CD4-positive, alpha-beta T cell (primary cell): ENCODE results near the gene PWWP2A. TPM values are rescaled to one million over a fixed set of nuclear protein-coding genes. Genes with fewer than 3 reads are reported as not detected.

Experiments used
- ATAC-seq: fragments of 200-7000 bp; cut with Tn5 transposase; one replicate; pipeline ENCODE4 v1.10.0; 2022; ENCODE audit warnings: mild to moderate bottlenecking; ENCODE audit not compliant: poor library complexity
- CTCF ChIA-PET: fragments of 350-600 bp; sonication (Branson Sonifier 250); formaldehyde crosslinking; loops from one replicate; lab custom pipeline; 2021; ENCODE audit warnings: antibody characterized with exemption, inconsistent platforms; lab: Charles Lee
- POLR2A ChIA-PET: fragments of 350-600 bp; sonication (Branson Sonifier 250); formaldehyde crosslinking; loops from one replicate; lab custom pipeline; 2021; ENCODE audit warnings: antibody characterized with exemption, inconsistent platforms; lab: Charles Lee
- DNase-seq, 14 experiments: peaks; one replicate each; pipeline ENCODE4 v3.0.0-alpha.2; 2013 to 2020; ENCODE audit warnings: mixed read lengths in 2 of 14
- H3K27ac ChIP-seq, 2 donors: one replicate each; pipeline versions ENCODE4 v1.5.1 to v1.7.0; 2013; ENCODE audit warnings: low read length in 2 of 2, low read depth in 1 of 2, mild to moderate bottlenecking in 1 of 2
- H3K27me3 ChIP-seq, 2 experiments: 1 replicate in 1 of 2; 2 replicates in 1 of 2; pipeline versions ENCODE4 v1.6.1 to v1.7.0; 2013; ENCODE audit warnings: low read length in 2 of 2, control low read depth in 1 of 2, mild to moderate bottlenecking in 1 of 2, moderate library complexity in 1 of 2; ENCODE audit not compliant: insufficient read depth in 2 of 2, control insufficient read depth in 1 of 2
- H3K36me3 ChIP-seq: one replicate; pipeline ENCODE4 v1.6.1; 2013; ENCODE audit warnings: low read length, control low read depth; ENCODE audit not compliant: insufficient read depth
- H3K4me1 ChIP-seq: one replicate; pipeline ENCODE4 v1.6.1; 2013; ENCODE audit warnings: low read length, control low read depth; ENCODE audit not compliant: insufficient read depth
- H3K4me3 ChIP-seq: one replicate; pipeline ENCODE4 v1.5.1; 2013; ENCODE audit warnings: mild to moderate bottlenecking, low read length, moderate library complexity
- H3K9me3 ChIP-seq, 2 experiments: 1 replicate in 1 of 2; 2 replicates in 1 of 2; pipeline versions ENCODE4 v1.6.1 to v1.7.0; 2013; ENCODE audit warnings: low read length in 2 of 2, mild to moderate bottlenecking in 2 of 2, control low read depth in 1 of 2, moderate library complexity in 1 of 2; ENCODE audit not compliant: control insufficient read depth in 1 of 2, insufficient read depth in 1 of 2
- H3K27ac Mint-ChIP-seq: one replicate; pipeline ENCODE4 v1.8.0; 2020; ENCODE audit warnings: mixed read lengths
- H3K27me3 Mint-ChIP-seq: one replicate; pipeline ENCODE4 v1.8.0; 2021; ENCODE audit warnings: mixed read lengths
- H3K36me3 Mint-ChIP-seq: one replicate; pipeline ENCODE4 v1.8.0; 2021; ENCODE audit warnings: low read depth, mixed read lengths
- H3K4me1 Mint-ChIP-seq: one replicate; pipeline ENCODE4 v1.8.0; 2021; ENCODE audit warnings: low read depth, mixed read lengths
- H3K4me3 Mint-ChIP-seq: one replicate; pipeline ENCODE4 v1.8.0; 2020; ENCODE audit warnings: mild to moderate bottlenecking, mixed read lengths
- H3K9me3 Mint-ChIP-seq: one replicate; pipeline ENCODE4 v1.8.0; 2020; ENCODE audit warnings: mixed read lengths
- CTCF ChIP-seq: fragments of 200-600 bp; IDR thresholded peaks from one replicate; pipeline ENCODE4 v1.8.0; 2022; ENCODE audit warnings: antibody characterized with exemption, mild to moderate bottlenecking
- intact Hi-C, 2 experiments: fragments of 100-400 bp; cut with DNase I in 1 of 2; cut with micrococcal nuclease in 1 of 2; formaldehyde crosslinking; loops; one replicate each; pipeline versions ENCODE4 v1.15.1 to v1.9.0; 2023 to 2025; cut with DNase I, micrococcal nuclease
- total RNA-seq, 174 experiments: library from RNA in 2 of 174; stranded (reverse) in 2 of 174; gene quantifications; one replicate each; pipeline ENCODE4 v1.2.3 and lab custom pipeline; 2021 to 2026

Gene PWWP2A
- total RNA-seq, 2 experiments from 2014 or later: 18.2 to 23.2 TPM

- H3K27ac ChIP-seq: no peak overlapping the region
- H3K27ac Mint-ChIP-seq: no peak overlapping the region
- ChIA-PET CTCF (no interaction called here), POLR2A (no interaction called here)
- ATAC-seq (no peak), DNase-seq (no peak)
- no peaks in the 10 kb centered on the region for H3K9me3 ChIP-seq
- no peaks in the 10 kb centered on the region for H3K9me3 Mint-ChIP-seq
- intact Hi-C loops: no loop called here
- H3K36me3 ChIP-seq: peaks cover 55% of the 10 kb centered on the region
- H3K4me1 ChIP-seq: no peaks in the 10 kb centered on the region
- H3K27me3 ChIP-seq: no peaks in the 10 kb centered on the region
- no peak for TF ChIP-seq CTCF
- peaks cover 75% of the 10 kb centered on the region for H3K36me3 Mint-ChIP-seq
- H3K4me1 Mint-ChIP-seq: peaks cover 9% of the 10 kb centered on the region
- H3K4me3 ChIP-seq: no peak overlapping the region
- H3K27me3 Mint-ChIP-seq: no peaks in the 10 kb centered on the region
- no peak overlapping the region for H3K4me3 Mint-ChIP-seq
Measured at GRCh38 chr5:160096178-160096577, 23.1 kb downstream of the PWWP2A start.

GRCh38 chr5:160092960-160093707, 26.1 kb downstream of the PWWP2A start:
- H3K27me3 ChIP-seq: no peaks in the 10 kb centered on the region
- Mint-ChIP-seq H3K9me3 (no peaks in the 10 kb centered on the region), H3K4me1 (peaks cover 7% of the 10 kb centered on the region), H3K36me3 (peaks cover 59% of the 10 kb centered on the region), H3K4me3 (no peak overlapping the region), H3K27me3 (no peaks in the 10 kb centered on the region), H3K27ac (no peak overlapping the region)
- ATAC-seq (no peak), DNase-seq (no peak)
- ChIA-PET CTCF (no interaction called here), POLR2A (no interaction called here)
- TF ChIP-seq CTCF: no peak
- H3K4me1 ChIP-seq: no peaks in the 10 kb centered on the region
- intact Hi-C loops: no loop called here
- no peaks in the 10 kb centered on the region for H3K9me3 ChIP-seq
- H3K27ac ChIP-seq: no peak overlapping the region
- H3K36me3 ChIP-seq: peaks cover 44% of the 10 kb centered on the region
- H3K4me3 ChIP-seq: no peak overlapping the region

- ChIA-PET CTCF (no interaction called here), POLR2A (no interaction called here)
- Mint-ChIP-seq H3K9me3 (no peaks in the 10 kb centered on the region), H3K27me3 (no peaks in the 10 kb centered on the region), H3K4me1 (peaks cover 4% of the 10 kb centered on the region), H3K27ac (no peak overlapping the region), H3K36me3 (peaks cover 60% of the 10 kb centered on the region), H3K4me3 (no peak overlapping the region)
- no peak for TF ChIP-seq CTCF
- Histone ChIP-seq H3K9me3 (no peaks in the 10 kb centered on the region), H3K27ac (no peak overlapping the region), H3K36me3 (peaks cover 44% of the 10 kb centered on the region), H3K27me3 (no peaks in the 10 kb centered on the region), H3K4me1 (no peaks in the 10 kb centered on the region), H3K4me3 (no peak overlapping the region)
- no peak for DNase-seq
- intact Hi-C loops: no loop called here
- ATAC-seq: no peak
Measured at GRCh38 chr5:160092514-160092913, 26.7 kb downstream of the PWWP2A start.
